GM19395 (cell line): Measurements from ENCODE around the gene XPNPEP2.
A peak's percentile ranks its signal among the peaks of the same experiment; 100 is the strongest.

Source experiments
- ATAC-seq: cut with Tn5 transposase; IDR thresholded peaks from one replicate; pipeline ENCODE4 v1.9.1; 2021; ENCODE audit warnings: mild to moderate bottlenecking, moderate library complexity; ENCODE audit not compliant: unreplicated experiment

XPNPEP2 gene

DNA sequence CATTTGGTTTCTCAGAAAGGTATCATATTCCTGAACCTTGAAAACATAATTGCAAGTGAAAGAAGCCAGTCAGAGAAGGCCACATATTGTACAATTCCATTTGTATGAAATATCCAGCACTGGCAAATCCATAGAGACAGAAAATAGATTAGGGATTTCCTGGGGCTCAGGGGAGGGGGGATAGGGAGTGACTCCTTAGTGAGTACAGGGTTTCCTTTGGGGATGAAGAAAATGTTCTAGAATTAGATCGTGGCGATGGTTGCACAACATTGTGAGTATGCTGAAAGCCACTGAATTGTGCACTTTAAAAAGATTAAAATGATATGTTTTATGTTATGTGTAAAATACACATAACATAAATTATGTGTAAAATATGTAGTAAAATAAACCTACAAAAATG is 10.3 kb downstream of the XPNPEP2 start:
- no peak for ATAC-seq

GRCh38 chrX:129750971-129751370 is 12.2 kb downstream of the XPNPEP2 start:
- no peak for ATAC-seq

GRCh38 chrX:129754056-129755024 is 15.6 kb downstream of the XPNPEP2 start:
- ATAC-seq: no peak

GRCh38 chrX:129755779-129756650 is 17.2 kb downstream of the XPNPEP2 start:
- ATAC-seq: peak; percentile 30

DNA sequence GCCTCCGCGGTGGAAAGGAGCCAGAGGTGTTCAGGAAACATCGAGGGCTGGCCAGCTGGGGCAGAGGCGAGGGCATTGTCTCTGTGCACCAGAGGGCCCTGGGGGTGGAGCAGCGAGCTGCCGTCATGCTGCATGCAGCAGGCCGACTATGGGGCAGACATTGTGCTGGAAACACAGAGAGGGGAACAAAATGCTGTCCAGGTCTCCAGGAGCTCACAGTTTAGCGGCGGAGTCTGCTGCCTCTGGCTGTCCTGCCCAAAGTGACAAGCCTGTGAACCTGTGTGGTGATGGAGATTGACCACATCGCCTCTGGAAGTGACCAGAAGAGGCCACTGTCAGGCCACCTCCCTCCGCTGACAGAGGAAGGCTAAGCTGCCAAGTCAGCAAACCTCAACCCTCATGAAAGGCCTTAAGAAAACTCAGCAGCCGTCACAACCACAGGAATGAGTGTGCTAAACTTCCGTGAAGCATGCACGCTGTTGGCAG is 20.8 kb downstream of the XPNPEP2 start:
- peak; percentile 45 for ATAC-seq

DNA sequence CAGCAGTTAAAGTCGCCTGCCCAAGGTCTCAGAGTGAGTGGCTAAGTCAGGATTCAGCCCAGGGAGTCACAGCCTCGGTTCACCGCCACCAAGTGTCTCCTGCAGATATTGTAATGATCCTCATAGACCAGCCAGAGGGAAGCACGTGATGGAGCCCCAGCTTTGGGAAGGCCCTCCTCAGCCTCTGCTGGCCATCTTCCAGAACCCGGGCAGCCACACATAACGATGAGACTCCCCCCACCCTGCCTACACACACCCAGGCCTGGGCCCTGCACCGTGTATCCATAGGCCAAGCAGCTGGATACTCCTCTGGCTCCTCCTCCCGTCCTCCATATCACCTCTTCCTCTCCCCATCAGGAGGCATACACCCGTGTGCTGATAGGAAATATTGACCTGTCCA is 21.4 kb downstream of the XPNPEP2 start:
- ATAC-seq: no peak

GRCh38 chrX:129760981-129761380 is 22.2 kb downstream of the XPNPEP2 start:
- ATAC-seq: no peak

DNA sequence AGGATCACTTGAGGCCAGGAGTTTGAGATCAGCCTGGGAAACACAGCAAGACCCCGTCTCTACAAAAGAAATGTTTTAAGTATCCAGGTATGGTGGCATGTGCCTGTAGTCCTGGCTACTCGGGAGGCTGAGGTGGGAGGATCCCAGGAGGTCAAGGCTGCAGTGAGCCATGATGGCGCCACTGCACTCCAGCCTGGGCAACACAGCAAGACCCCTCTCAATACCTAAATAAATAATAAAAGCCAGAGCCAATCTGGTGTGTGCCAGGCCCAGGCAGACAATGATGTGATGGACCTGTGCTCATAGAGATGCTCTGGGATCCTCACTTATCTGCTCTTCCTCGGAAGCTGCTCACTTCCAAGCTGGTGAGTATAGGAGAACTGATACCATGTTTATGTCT is 22.8 kb downstream of the XPNPEP2 start:
- ATAC-seq: no peak

GRCh38 chrX:129762448-129762847 is 23.7 kb downstream of the XPNPEP2 start:
- ATAC-seq: no peak

- ATAC-seq: no peak
These were observed 24.9 kb downstream of the XPNPEP2 start for GRCh38 chrX:129763666-129764065.

DNA sequence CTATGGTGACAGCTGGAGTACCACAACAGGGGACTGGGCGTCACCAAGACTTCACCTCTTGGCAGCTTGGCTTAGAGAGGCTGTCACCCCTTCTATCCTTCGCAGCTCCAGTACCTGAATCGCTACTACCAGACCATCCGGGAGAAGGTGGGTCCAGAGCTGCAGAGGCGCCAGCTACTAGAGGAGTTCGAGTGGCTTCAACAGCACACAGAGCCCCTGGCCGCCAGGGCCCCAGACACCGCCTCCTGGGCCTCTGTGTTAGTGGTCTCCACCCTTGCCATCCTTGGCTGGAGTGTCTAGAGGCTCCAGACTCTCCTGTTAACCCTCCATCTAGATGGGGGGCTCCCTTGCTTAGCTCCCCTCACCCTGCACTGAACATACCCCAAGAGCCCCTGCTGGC is 29.4 kb downstream of the XPNPEP2 start:
- no peak for ATAC-seq

GRCh38 chrX:129768586-129769466 is 30.0 kb downstream of the XPNPEP2 start:
- no peak for ATAC-seq

GRCh38 chrX:129769467-129770154 is 30.8 kb downstream of the XPNPEP2 start:
- peak; percentile 40 for ATAC-seq

- ATAC-seq: no peak
These were observed 32.7 kb downstream of the XPNPEP2 start for GRCh38 chrX:129771266-129771995.

GRCh38 chrX:129772796-129773431 is 34.1 kb downstream of the XPNPEP2 start:
- ATAC-seq: peak; percentile 79

DNA sequence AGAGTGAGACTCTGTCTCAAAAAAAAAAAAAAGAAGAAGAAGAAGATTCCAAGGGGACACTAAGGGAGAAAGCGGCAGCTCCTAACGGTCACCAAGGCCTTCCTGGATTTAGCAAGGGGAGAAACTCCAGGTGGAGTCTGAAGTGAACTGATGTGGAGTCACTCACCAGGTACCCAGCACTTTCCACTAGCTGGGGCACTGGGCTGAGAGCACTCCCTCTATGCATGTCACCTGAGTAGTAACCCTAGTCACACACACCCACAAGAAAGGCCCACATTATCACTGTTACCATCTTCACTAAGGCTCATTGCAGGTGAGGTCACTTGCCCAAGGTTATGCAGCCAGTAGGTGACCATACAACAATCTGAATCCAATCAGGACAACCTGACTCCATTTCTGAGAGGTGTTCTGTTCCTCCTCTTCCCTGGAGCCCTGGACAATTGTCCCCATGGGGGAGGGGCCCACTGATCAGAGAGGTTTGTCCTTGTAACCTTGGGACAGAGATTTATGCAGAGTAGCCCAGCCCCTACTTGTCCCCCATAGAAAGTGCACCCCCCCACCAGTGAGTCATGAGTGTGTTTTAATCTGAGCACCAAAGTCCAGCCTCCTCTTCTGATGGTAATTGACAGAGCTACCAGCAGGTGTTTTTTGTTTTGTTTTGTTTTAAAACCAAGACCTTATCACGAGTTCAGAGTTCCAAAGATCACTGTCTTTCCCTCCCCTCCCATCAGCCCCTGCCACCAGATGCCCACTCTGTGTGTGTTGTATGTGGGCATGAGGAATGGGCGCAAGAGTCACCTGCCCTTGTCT is 35.1 kb downstream of the XPNPEP2 start:
- no peak for ATAC-seq

DNA sequence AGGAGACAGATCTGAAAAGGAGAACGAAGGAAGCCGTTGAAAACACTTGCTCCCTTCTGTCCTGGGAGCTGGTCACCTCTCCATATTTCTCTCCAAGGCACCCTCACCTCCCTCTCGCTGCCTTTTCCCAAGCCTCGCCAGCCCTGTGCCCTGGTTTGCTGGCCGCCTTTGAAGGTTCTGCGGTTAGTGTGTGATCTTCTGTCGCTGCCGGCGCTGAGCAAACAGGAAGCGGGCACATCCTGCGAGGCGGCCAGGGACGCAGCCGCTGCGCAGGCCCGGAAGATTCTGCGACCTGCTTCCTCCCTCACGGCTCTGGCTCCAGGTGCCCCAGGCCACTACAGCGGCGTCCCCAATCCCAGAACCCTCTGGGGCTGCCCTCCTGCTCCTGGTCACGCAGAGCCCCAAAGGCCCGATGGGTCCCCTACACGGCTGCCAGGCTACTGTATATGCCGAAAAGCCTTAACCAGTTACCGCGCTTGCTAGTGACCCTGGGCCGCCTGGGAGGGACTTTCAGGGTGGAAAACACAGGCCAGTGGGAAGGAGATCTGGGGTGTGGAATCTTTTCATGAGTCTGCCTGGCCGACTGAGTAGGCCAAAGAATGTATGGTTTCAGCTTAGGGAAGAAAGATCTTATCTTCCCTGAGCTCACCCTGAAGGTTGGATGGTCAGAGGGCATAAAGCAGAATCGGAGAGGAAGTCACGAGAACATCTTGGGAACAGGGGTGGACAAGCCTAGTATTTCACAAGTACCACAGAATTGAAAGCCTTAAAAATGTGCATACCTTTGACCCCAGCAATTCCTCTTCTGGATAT is 38.6 kb downstream of the XPNPEP2 start:
- peak; percentile 28 for ATAC-seq
